ENCODE measurements around the gene TRIOBP. TPM values are rescaled to one million over a fixed set of nuclear protein-coding genes. Genes with fewer than 3 reads are reported as not detected.

The TRIOBP gene
- total and polyA plus RNA-seq, 2 donors (not counting 3 experiments of a cell fraction or from before 2014, with no cell fraction given), result 60.6 to 104 TPM

DNA sequence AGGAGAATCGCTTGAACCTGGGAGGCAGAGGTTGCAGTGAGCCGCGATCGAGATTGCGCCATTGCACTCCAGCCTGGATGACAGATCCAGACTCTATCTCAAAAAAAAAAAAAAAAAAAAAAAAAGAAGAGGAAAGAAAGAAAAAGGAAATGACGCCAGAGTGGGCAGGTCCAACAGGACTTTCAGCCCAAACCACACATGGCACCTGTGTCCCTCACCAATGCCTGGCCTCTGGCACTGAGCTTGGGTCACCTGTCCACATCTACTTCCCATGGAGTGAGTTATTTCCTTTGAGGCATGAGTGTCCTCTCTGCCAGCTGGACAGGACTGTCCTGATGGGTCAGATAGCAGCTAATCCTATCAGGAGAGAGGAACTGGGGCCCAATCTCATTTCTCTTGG is 95.6 kb downstream of the TRIOBP start:
- H3K4me1 ChIP-seq (ENCODE audit: control insufficient read depth, extremely low read depth, insufficient read depth, low read length), result no peaks in the 10 kb centered on the region
- H3K79me2 ChIP-seq (ENCODE audit: control insufficient read depth, insufficient read depth, low read length), result no peaks in the 10 kb centered on the region
- dilution Hi-C loops (cut with MboI; ENCODE audit: extremely low pct_ligation_motif_present, low sequenced_read_pairs) (no loop called here), intact Hi-C loops (cut with micrococcal nuclease) (loop anchor here (1.0 to 5.0 kb wide), 2 partner anchors 115 to 149 kb away; partner anchors contain the start of gene LGALS1)
- ChIA-PET POLR2A (no interaction called here), CTCF (interaction anchor here (0.9 to 2.8 kb wide), 6 partner anchors 9 to 169 kb away, joined by 3 to 61 read pairs (median 6); no protein-coding TSS in a partner anchor)
- H3K4me3 ChIP-seq (replicated peaks in 1 of 3; ENCODE audit: insufficient read depth in 1 of 3, low read depth in 1 of 3, low read length in 3 of 3), result no peak overlapping the region
- no peak overlapping the region for H3K27ac ChIP-seq (ENCODE audit: insufficient read depth, low read depth, low read length)
- TF ChIP-seq, protein P1, sequence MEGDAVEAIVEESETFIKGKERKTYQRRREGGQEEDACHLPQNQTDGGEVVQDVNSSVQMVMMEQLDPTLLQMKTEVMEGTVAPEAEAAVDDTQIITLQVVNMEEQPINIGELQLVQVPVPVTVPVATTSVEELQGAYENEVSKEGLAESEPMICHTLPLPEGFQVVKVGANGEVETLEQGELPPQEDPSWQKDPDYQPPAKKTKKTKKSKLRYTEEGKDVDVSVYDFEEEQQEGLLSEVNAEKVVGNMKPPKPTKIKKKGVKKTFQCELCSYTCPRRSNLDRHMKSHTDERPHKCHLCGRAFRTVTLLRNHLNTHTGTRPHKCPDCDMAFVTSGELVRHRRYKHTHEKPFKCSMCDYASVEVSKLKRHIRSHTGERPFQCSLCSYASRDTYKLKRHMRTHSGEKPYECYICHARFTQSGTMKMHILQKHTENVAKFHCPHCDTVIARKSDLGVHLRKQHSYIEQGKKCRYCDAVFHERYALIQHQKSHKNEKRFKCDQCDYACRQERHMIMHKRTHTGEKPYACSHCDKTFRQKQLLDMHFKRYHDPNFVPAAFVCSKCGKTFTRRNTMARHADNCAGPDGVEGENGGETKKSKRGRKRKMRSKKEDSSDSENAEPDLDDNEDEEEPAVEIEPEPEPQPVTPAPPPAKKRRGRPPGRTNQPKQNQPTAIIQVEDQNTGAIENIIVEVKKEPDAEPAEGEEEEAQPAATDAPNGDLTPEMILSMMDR (IDR thresholded peaks at IDR 0.05; ENCODE audit: extremely low read depth in 1 of 2, insufficient read depth in 1 of 2, low read depth in 1 of 2, low read length in 2 of 2), result no peak
- no peak for TF ChIP-seq GATA2 (IDR thresholded peaks at IDR 0.05; ENCODE audit: insufficient read depth, insufficient read length, low read depth, low read length)
- TF ChIP-seq JUN (IDR thresholded peaks at IDR 0.05; ENCODE audit: borderline replicate concordance, insufficient read depth, insufficient read length, low read depth), result no peak
- TF ChIP-seq EZH2 (IDR thresholded peaks at IDR 0.05; ENCODE audit: borderline replicate concordance, low read depth, low read length, severe bottlenecking), result no peak
- TF ChIP-seq FOS (IDR thresholded peaks at IDR 0.05; ENCODE audit: borderline replicate concordance, insufficient read depth, low read length), result no peak
- TF ChIP-seq, protein P2, sequence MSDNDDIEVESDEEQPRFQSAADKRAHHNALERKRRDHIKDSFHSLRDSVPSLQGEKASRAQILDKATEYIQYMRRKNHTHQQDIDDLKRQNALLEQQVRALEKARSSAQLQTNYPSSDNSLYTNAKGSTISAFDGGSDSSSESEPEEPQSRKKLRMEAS (IDR thresholded peaks at IDR 0.05; ENCODE audit: insufficient read depth, insufficient read length), result no peak
- no peak for TF ChIP-seq POLR2AphosphoS5 (IDR thresholded peaks at IDR 0.05; ENCODE audit: insufficient read depth, low read depth, low read length)
- H2AFZ ChIP-seq (ENCODE audit: low read depth, low read length), result no peak overlapping the region
- FAIRE-seq (no peak), DNase-seq (ENCODE audit: low read depth, low spot score) (no peak)
- no TSS peak for BruUV-seq (replicated peaks)
- no peak overlapping the region for H3K9ac ChIP-seq (replicated peaks; ENCODE audit: extremely low read depth, insufficient read depth, low read length)
- no peak overlapping the region for H3K4me2 ChIP-seq (ENCODE audit: insufficient read depth, low read length)
- H3K9me3 ChIP-seq (replicated peaks; ENCODE audit: control insufficient read depth, insufficient read depth, low read length), result no peaks in the 10 kb centered on the region
- no peaks in the 10 kb centered on the region for H3K27me3 ChIP-seq (ENCODE audit: control insufficient read depth in 2 of 2, insufficient read depth in 2 of 2, low read length in 2 of 2)
- H3K36me3 ChIP-seq (ENCODE audit: control insufficient read depth in 2 of 2, extremely low read depth in 1 of 2, insufficient read depth in 2 of 2, low read length in 2 of 2), result no peaks in the 10 kb centered on the region
- no peaks in the 10 kb centered on the region for H3K9me1 ChIP-seq (replicated peaks; ENCODE audit: control insufficient read depth, extremely low read depth, insufficient read depth, low read length)
- H4K20me1 ChIP-seq (replicated peaks; ENCODE audit: control insufficient read depth, extremely low read depth, insufficient read depth, low read length), result no peaks in the 10 kb centered on the region

Measured in endothelial cell of umbilical vein (primary cell).